Right ventricle myocardium inferior (tissue), 1 donor: ENCODE data around the gene DESI2. TPM values are rescaled to one million over a fixed set of nuclear protein-coding genes. Genes with fewer than 3 reads are reported as not detected.
"Not testable (repeated sequence)": the region's sequence is repeated elsewhere in the genome, so short reads cannot be mapped to it uniquely, and the experiment has no call there.

Experiments
- ATAC-seq: fragments of 200-7000 bp; cut with Tn5 transposase; one replicate; pipeline ENCODE4 v1.9.1; 2020; ENCODE audit warnings: mild to moderate bottlenecking, moderate library complexity
- DNase-seq: peaks from one replicate; pipeline ENCODE4 v3.0.0; 2021; ENCODE audit errors: missing footprints
- intact Hi-C: fragments of 100-400 bp; cut with DNase I; formaldehyde crosslinking; loops from one replicate; pipeline ENCODE4 v1.11.0; 2022
- total RNA-seq: library from RNA; stranded (reverse); fragmentation: NEBNext Ultra II Directional; extraction: Animal tissue kit (Norgen Biotek cat#: 25700); gene quantifications from one replicate; pipeline ENCODE4 v1.2.1, GENCODE V29; 2021
- donor health status: DM: no; HTN: yes; CAD: no; lungs with severe emphysema.

The DESI2 gene
- total RNA-seq, 1 donor from 2014 or later, result 21.2 TPM

DNA sequence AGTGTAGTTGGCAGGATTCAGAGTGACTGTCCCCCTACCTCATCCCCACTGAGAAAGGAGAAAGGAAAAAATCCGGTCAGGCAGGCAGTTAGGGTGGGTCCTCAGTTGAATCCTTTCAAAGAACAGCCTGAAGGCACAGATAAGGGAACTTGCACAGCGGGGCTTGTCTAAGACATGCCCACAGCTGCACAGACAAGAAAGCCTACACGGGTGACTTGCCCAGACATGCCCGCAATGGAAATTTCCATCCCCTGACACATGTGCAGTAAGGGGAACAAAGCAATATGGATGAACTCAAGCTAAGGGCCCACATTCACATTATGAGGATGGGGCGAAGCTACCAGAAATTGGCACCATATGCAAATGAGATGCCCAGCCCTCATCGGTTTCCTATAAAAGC lies 82.5 kb downstream of the DESI2 start:
- DNase-seq (no peak), ATAC-seq (no peak)
- intact Hi-C loops, result no loop called here

GRCh38 chr1:244735876-244736561 lies 83.1 kb downstream of the DESI2 start:
- ATAC-seq (no peak), DNase-seq (no peak)
- intact Hi-C loops, result no loop called here

- intact Hi-C loops, ATAC-seq, DNase-seq: not testable (repeated sequence)
These were observed 86.2 kb downstream of the DESI2 start for GRCh38 chr1:244739140-244739539.

DNA sequence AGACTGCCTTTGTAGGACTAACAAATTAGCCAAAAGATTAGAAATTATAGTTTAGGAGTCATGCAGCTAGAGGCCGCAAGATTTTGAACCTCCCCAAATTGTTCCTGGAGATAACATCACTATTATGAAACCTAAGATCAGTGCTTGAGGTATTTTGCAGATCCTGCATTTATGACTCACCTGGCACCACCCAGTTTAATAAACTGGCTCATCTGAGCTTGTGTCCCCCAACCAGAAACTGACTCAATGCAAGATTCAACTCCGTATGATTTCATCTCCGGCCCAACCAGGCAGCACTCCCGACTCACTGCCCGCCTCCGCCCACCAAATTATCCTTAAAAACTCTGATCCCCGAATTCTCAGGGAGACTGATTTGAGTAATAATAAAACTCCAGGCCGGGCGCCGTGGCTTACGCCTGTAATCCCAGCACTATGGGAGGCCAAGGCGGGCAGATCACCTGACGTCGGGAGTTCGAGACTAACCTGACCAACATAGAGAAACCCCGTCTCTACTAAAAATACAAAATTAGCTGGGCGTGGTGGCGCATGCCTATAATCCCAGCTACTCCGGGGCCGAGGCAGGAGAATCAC lies 87.2 kb downstream of the DESI2 start:
- intact Hi-C loops, ATAC-seq, DNase-seq: not testable (repeated sequence)

DNA sequence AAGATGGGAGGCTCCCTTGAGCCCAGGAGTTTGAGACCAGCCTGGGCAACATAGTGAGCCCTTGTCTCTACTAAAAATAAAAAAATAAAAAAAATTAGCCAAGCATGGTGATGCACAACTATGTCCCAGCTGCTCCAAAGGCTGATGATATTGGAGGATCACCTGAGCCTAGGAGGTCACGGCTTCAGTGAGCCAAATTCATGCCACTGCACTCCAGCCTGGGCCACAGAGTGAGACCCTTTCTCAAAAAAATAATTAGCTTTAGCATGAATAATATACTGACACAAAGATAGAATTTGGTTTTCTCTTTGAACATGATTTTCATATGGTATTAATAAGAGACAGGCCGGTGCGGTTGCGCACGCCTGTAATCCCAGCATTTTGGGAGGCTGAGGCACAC lies 88.8 kb downstream of the DESI2 start:
- intact Hi-C loops, result no loop called here
- DNase-seq (no peak), ATAC-seq (no peak)

DNA sequence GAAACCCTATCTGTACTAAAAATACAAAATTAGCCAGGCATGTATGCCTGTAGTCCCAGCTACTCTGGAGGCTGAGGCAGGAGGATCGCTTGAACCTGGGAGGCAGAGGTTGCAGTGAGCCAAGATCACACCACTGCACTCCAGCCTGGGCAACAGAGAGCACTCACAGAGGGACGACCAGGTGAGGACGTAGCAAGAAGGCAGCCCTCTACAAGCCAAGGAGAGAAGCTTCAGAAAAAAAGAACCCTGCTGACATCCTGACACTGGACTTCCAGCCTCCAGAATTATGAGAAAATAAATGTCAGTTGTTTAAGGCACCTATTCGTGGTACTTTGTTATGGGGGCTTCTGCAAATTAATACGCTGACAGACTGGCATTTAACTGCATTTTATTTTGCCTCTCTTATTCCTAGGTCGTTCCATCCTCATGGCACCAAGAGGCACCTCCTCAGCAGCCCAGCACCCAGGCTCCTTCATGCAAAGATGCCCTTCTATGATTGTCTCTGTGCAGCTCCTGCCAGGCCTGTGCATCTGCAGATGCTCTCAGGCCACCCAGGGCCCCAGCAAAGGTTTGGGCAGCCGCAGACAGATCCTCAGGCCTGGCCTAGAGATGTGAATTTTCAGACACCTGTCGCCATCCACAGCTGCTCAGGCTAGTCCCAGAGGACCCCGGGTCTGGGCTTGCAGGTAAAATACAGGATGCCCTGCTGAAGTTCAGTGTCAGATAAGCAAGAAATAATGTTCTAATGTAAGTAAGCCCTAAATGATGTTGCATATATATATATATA lies 96.5 kb downstream of the DESI2 start:
- intact Hi-C loops, result no loop called here
- DNase-seq, result no peak
- ATAC-seq, result no peak

DNA sequence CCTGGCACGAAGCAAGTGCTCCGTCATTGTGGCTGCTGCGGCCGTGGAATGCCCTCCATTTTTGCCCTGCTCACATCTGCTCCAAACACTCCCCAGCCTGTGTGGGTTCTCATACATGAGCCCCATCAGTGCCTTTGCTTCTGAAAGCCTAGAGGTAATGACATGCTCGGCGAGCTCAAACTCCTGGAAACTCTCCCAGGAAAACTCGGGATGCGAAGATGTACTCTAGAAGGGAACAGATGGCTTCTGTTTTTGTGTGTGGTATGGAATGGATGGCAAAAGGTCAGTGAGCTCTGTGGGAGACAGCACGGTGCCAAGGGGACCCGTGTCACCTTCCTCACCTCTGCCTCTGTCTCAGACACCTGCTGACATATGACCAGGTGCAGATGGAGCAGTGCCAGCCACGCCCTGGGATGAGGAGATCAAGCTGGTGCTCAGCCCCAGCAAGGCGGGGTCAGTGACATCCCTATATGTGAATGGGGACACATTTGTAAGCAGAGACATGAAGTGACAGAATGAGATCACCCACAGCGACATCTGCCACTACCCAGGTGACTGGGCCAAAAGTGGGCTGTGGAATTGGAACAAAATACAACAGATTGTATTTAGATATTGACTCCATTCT lies 98.5 kb downstream of the DESI2 start:
- ATAC-seq (no peak), DNase-seq (no peak)
- intact Hi-C loops, result no loop called here

DNA sequence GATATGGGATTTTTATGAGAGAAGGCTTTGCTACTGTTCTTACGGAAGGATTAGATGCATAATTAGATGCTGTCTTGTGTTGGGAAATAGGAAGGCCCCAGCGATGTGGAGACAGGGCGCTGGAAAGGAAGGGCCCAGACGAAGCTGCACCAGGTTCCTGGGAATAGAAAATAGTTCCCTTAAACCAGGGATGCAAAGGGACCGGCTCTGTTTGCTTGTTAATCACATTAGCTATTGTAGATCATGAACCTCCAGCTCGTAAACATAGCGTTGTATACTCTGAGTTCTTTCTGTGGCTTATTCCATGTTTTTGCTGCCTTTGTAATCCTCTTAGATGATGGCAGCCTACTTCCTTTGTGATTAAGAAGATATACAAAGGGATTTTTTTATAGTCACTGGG lies 102.7 kb downstream of the DESI2 start:
- ATAC-seq (no peak), DNase-seq (no peak)
- intact Hi-C loops, result no loop called here

GRCh38 chr1:244757091-244757939 lies 104.4 kb downstream of the DESI2 start:
- DNase-seq (no peak), ATAC-seq (no peak)
- intact Hi-C loops, result no loop called here

Other genes starting within 250 kb of the DESI2 start
- gene ADSS2, start 201.2 kb upstream of the DESI2 start, total RNA-seq, result 5.5 TPM
- 0.54 TPM for gene CATSPERE, start 191.9 kb upstream of the DESI2 start, total RNA-seq
- 58.4 TPM for gene COX20, start 182.5 kb downstream of the DESI2 start, total RNA-seq
- gene HNRNPU, start 211.4 kb downstream of the DESI2 start, total RNA-seq, result 165 TPM